ENCODE measurements around the gene IFNB1.

GRCh38 chr9:21077781-21078180 lies at the start of gene IFNB1:
- TF ChIP-seq, protein P1, sequence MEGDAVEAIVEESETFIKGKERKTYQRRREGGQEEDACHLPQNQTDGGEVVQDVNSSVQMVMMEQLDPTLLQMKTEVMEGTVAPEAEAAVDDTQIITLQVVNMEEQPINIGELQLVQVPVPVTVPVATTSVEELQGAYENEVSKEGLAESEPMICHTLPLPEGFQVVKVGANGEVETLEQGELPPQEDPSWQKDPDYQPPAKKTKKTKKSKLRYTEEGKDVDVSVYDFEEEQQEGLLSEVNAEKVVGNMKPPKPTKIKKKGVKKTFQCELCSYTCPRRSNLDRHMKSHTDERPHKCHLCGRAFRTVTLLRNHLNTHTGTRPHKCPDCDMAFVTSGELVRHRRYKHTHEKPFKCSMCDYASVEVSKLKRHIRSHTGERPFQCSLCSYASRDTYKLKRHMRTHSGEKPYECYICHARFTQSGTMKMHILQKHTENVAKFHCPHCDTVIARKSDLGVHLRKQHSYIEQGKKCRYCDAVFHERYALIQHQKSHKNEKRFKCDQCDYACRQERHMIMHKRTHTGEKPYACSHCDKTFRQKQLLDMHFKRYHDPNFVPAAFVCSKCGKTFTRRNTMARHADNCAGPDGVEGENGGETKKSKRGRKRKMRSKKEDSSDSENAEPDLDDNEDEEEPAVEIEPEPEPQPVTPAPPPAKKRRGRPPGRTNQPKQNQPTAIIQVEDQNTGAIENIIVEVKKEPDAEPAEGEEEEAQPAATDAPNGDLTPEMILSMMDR (conservative IDR thresholded peaks at IDR 0.05 in 1 of 2, IDR thresholded peaks at IDR 0.05 in 1 of 2; ENCODE audit: low read depth in 1 of 2, low read length in 2 of 2) = no peak
- no peak for TF ChIP-seq EZH2 (IDR thresholded peaks at IDR 0.05; ENCODE audit: low read length, missing control alignments)

Measured in fibroblast of lung (primary cell).